HTERT RPE-1 (cell line): ENCODE data around the gene SREBF2.

ENCODE experiments used
- in situ Hi-C: fragments of 300-500 bp; cut with MboI; formaldehyde crosslinking; loops from 4 replicates; pipeline ENCODE4 v1.14.3; 2020; ENCODE audit warnings: low sequenced_read_pairs

Gene SREBF2

DNA sequence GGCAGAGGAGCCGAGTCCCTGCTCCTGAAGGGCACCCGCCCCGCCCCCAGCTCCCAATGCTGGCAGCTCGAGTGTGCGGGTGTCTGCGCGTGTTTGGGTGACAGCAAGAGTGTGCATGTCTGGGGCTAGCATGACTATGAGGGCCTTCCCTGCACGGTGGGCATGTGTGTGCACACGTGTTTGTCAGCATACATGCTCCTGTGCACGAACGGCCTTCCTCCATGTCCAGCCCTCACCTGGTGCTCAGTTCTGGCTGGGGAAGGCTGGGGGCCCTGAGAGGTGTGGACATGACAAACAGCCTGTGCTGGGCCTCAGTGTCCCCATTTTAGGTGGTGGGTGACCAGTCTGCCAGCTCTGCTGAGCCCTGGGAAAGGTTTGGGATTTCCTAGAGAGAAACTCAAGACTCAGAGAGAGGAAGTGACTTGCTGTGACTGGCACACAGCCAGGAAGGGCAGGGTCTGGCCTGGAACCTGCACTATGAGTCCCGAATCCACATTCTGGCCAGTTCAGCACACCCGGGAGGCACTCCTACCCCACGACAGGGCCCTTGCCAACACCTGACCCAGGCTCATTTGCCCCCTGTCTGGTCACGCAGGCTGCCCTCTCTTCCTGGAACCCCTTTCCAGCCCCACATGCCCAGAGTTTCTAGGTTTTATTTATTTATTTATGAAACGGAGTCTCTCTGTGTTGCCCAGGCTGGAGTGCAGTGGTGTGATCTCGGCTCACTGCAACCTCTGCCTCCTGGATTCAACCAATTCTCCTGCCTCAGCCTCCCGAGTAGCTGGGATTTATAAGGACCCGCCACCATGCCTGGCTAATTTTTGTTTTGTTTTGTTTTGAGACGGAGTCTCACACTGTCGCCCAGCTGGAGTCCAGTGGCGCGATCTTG, 85.2 kb downstream of the SREBF2 start:
- in situ Hi-C loops = no loop called here

DNA sequence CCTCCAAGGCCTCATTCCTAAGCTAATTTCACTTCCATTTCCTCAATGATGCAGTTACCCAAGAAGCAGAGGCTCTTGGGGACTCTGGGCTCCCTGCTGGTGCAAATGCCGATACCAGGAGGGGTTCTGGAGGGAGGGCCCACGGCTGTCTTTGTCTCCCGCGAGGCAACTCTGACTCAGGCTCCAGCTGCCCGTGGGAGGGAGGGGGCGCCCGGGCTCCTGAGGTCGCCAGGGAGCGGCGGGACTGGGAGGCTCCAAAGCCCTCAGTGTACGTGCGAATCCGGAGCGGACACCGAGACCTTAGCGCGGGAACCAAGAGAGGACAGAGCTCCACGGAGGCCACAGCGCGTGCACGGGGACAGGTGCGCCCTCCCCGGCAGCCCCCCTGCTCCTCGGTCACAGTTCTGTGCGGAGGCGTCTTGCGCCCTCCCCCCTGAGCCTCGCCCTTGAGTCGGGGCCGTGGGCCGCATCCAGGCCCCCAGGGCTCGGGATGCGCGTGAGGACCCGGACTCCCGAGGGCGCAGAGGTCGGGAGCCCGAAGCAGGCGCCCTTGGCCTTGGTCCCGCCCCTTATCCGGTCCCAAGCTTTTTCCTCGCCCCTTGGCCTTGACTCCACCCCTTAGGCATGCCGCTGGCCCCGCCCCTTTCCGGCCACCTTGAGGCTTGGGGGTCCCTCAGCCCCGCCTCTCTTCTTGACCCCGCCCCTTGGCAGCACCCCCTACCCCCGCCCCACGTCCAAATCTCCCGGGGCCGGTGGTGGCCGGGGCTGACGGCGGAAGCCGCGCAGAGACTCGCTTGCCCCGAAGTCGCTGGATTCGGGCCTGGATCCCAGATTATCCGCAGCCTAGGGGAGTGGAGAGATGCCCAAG, 86.7 kb downstream of the SREBF2 start:
- in situ Hi-C loops = no loop called here

DNA sequence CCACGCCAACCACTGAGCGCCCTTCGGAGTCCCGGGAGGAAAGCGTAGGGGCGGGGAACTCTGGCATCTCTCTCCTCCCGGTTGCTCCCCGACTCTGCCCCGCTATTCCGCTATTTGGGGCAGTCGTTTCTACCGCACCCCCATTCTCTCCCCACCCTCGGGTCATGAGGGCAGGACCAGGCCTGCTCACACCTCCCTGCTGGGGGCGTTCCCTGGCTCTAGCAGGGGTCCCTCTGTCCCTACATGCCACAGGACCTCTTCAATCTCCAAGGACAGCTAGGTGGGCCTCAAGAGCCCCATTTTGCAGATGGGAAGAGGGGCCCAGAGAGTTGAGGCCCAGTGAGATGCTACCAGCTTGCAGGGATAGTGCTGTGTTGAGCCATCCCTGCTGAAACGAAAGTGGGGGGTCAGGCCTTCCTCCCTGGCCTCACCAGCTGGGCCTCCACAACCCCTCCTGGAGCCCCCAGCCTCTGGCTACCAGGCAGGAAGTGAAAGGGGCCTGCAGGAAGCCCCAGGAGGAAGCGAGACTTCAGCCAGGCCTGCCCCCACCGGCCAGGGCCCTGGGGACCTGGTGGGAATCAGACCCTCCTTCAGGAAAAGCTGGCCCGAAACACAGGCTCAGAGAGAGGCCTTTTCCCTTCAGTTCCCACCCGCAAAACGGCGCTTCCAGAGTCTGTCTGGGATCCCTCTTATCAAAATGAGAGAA, 87.5 kb downstream of the SREBF2 start:
- in situ Hi-C loops = no loop called here

DNA sequence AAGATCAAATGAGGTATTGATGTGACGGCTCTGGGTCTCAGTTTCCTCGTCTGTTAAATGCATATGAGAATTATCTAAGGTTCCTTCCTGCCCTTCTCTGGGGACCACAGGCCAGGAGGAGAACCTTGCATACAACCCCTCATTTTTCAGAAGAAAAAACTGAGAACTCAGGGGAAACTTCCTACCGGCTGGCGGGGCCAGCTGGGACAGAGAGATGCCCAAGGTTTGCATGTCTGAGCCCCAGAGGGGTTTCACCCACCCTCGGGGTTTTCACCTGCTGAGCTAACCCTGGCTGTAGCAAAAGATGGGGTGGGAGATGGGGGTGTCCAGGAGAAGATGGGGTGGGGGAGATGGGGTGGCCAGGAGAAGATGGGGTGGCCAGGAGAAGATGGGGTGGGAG, 89.4 kb downstream of the SREBF2 start:
- in situ Hi-C loops = no loop called here

DNA sequence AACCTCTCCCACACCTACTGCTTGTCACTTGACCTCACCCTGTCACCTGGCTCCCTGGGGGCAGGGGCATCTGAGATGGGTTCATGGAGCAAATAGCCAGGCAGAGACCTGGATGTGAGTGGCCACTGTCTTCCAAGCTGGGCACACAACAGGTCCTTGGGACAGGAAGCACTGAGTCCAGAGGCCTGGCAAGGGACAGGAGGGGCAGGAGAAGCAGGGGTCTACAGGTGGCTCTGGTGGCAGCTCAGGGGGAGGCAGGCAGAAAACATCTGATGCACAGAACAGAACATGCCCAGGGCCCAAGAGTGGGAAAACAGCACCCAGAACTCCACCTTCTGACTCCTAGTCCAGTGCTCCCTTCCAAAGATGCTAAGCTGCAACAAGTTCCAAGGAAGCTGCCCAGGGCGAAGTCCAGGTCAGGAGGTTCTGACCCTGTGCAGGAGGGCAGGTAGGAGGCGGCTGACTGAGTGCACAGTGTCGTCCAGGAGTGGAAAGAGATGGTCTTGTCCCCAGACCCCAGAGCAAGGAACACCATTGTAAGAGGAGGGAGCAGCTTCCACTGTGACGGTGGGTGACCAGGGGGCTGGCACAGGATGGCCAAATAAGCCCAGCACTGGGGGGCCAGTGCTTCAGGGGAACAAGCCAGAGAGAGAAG, 90.2 kb downstream of the SREBF2 start:
- in situ Hi-C loops = no loop called here

DNA sequence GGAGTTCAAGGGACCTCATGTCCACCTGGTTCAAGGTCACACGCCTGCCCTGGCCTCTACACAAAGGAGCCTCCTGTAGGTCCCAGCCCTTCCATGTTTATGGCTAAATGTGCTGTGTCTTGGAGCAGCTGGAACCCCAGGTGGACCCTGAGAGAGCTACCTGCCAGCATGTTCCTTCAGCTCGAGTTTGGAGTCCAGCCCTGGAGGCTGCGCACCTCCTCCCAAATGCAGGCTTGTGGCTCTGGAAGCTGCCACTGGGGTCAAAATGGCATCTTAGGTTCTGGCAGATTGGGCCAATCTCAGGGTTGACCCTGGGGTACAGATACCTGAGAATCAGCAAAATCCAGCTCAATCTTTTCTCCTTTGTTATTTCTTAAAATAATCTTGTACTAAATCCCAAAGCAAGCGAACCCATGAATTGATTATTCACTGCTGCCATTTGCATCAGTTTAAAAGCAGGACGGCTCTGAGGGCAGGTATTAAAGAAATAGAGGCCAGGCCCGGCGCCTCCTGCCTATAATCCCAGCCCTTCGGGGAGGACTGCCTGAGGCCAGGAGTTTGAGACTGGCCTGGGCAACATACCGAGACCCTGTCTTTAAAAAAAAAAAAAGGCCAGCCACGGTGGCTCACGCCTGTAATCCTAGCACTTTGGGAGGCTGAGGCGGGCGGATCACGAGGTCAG, 90.8 kb downstream of the SREBF2 start:
- in situ Hi-C loops = no loop called here

DNA sequence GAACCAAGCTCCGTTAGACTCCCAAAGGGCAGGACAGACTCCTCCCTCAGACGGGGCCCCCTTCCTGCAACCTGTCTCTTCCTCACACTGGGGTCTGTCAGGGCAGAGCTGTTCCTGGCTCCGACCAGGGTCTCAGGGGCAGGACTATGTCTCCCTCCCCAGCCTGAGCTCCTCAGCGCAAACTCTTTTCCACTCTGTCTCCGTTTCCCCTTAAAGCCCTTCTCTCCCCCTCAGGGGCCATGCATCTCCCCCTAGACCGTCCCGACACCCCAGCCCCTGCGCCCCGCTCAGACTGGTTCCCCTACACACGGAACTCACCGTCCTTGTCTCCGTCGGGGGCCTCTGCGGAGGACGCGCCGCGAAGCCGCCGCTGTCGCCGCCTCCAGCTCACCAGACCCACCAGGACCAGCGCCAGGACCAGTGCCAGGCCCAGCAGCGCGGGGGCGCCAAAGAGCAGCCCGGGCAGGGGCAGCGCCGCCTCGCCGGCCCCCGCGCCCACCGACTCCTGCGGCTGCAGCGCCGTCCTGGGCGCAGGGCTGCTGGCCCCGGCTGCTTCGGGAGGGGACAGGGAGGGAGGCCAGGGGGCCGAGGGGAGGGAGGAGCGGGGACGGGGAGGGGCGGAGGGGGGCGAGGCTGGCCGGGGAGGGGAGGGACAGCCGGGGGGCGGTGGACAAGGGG, 93.0 kb downstream of the SREBF2 start:
- in situ Hi-C loops = no loop called here

DNA sequence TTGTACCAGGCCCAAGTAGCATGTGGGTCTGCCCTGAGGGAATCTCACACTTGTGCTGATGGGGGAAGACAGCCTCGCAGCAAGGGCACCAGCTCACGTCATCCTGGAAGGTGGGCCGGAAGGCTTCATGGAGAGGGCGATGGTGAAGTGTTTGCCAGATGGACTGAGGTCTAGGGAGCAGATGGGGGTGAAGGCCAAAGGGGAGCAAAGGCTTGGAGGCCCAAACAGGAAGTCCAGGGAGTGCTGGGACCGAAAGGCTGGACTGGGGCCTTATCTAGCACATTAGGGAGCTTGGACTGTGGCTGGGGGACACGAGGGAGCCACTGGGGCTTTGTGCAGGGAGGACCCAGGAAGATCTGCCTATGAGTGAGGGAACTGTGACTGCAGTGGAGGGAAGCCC, 94.9 kb downstream of the SREBF2 start:
- in situ Hi-C loops = no loop called here

DNA sequence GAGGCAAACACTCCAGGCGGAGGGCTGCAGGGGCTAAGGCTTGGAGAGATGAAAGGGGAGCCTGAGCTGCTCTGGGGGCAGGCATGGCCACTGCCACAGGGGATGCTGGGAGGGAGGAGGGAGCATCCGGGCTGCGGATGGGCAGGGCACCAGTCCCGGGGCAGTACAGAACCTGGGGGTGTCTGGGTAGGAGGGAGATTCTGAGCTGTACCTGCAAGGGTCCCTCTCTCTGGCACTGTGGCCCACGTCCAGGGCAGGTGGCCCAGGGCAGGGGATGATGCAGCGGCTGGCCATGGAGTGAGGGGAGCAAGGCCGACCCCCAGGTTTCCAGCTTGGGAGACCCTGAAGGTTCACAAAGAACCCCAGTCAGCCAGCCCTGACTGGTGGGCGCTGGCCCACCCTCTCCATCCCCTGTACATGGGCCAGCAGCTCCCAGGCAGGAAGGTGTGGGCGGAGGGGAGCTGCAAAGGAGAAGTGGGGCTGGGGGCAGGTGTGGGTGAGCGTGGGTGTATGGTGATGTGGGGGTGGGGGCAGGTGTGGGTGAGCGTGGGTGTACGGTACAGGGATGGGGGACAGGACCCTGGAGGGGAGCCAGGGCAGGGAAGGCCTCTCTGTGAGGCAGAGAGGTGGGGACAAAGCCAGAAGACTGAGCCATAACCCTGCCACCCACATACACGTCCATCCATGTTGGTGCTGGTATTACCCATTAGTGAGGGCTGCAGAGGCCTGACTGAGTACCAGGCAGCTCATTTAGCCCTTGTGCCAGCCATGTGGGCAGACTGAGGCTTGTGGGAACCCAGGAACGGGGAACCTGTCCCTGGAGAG, 95.9 kb downstream of the SREBF2 start:
- in situ Hi-C loops = no loop called here

DNA sequence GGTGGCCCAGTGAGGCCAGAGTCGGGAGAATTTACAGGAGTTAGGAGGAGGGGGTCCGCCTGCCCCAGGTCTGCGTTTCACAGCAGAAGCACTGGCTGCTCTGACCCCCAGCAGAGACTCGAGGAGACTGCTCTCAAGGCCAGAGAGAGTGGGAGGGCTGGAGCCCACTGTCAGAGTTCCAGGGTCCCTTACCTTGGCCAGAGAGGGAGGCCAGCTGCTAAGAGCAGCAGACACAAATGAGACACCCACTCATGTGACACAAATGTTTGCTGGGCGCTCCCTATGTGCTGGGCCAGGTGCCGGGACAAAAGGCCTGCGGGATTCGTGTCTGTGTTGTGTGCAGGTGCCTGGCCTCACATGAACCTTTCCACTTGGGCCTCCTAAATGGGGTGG, 96.5 kb downstream of the SREBF2 start:
- in situ Hi-C loops = no loop called here

DNA sequence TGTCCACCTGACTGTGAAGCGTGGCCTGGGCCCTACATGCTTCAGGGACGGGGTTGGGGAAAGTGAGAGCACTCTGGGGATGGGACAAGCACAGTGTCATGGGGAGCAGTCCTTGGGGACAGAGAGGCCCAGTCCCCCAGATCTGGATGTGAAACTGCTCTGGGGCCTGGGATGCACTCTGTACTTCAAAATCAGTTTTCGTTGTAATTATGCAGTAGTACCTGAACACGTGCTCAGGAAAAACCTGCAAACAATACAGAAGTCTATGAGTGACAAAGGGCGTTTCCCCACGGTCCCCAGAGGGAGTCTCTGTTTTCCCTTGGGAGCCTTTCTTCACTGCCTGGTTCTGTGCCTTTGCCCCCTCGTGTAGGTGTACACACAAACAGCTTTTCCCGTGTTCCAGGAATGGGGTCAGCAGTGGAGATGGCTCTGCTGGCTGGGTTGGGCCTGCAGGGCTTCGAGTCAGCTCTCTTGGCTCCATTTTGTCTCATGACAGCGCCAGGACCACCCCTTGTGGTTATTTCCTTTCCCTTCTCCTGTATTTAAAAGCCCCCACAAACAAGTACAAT, 98.9 kb downstream of the SREBF2 start:
- in situ Hi-C loops = no loop called here

DNA sequence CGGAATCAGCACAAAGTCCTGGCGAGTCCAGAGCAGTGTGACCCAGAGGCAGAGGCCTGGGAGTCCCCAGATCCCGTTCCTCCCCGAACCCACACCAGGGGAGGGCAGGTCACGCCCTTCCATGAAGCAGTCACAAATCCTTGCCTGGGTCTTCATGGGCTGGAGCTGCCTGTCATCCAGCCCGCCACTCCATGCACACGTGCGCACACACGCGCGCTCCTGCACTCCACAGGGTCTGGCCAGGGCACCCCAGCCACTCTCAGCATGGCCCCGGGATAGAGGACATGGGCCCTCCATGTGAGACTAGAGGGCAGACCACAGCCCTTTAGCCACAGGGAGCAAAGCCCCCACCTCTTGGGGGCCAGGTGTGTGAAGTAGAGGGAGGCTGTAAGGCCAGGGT, 99.4 kb downstream of the SREBF2 start:
- in situ Hi-C loops = no loop called here

DNA sequence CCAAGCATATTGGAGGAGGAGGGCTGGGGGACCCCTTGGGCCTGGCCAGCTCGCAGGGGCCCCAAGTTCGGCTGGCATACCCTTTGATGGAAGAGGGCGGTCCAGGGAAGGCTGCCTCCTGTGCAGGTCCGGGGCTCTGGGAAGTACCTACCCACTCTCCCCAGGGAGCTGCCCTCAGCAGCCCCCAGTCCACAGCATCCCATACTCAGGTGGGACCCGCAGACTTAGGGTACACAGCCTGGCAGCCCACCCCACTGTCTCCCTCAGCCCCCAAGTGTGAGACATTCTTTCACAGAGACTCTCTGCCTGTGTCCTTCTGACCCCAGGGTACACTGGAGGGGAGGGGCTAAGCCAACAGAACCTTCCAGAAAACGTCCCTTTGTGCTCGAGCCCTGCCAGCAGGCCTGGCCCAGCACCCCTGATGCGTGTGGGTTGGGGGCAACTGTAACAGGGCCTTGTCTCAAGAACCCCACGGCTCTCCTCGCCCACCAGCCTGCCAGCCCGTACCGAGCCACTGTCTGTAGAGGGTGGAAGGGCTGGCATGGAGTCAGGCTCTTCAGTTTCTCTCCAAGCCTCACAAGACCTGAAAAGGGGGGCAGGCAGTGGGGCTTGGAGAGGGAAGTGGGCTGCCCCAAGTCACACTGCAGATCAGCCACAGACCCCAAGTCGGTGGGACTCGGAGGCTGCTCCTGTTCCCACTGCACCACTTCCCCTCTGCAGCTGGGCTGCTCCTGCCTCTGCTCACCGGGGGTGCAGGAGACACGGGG, 100.7 kb downstream of the SREBF2 start:
- in situ Hi-C loops = no loop called here

DNA sequence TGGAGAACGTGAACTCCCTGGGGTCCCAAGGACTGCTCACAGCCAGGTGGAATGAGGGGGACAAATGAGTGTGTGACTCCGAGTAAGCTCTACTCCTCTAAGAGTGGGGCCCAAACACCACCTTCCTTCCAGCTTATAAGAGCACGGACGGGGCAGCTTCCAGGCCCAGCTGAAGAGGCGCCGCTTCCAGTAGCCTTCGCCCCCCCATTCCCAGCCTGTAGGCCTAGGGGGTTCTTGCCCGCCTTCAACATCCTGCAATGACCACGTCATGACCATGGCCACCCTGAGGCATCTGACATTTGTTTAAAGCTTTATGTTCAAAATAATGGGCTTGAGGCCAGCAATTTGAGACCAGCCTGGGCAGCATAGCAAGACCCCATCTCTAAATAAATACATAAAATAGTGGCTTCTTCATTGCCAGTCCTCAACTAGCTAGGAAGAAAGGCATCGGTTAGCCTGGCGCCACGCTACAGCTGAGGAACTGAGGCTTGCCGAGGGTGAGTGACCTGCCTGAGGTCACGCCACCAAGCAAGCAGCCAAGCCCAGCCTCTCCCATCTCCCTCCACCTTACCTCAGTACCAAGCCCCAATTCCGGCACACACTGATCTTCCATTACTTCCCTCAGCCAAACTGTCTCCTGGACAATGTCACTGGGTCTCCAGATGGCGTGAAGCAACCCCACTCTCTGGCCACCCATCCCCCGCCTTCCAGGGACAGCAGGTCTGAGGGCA, 101.5 kb downstream of the SREBF2 start:
- in situ Hi-C loops = no loop called here

DNA sequence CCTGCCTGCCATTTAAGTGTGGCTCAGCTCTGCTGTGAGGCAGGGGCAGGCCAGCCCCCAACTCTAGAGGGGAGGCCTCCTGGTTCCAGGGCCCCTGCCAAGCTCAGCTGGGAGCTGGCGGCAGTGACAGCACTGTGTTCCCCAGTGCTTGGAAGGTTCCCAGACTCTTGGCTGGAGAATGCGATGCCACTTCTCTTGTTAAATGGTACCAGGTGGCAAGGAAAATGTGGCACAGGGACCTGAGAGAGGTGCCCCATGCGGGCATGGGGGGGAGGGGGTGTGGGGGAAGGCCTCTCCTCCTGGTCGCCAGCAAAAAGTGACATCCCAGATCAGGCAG, 102.1 kb downstream of the SREBF2 start:
- in situ Hi-C loops = no loop called here

DNA sequence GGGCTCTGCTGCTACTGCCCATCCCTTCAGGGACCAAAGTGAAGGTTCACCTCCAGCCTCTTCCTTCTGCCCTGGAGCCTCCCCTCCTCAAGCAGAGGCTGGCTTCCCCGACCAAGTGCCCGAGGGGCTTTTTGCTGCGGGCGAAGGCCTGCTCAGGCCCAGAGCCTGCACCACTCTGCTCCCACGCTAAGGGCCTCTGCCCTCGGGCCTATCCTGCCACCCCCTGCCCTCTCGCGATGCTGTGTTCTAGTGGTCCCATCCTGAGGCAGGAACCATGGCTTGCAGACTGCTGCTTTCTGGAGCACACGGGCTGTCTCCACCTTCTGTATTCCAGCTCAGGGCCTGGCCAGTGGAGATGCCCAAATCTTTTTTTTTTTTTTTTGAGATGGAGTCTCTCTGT, 102.6 kb downstream of the SREBF2 start:
- in situ Hi-C loops = no loop called here

DNA sequence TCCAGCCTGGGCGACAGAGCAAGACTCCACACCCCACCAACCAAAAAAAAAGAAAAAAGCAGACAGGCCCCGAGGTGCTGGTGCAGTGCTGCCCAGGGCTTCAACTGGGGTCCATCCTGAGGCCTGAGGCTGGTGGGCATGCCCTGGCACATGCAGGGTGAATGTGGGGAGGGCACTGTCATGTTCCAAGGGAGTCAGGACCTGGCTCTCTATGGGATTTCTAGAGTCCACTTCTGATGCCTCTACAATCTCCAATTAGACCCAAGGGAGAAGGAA, 103.9 kb downstream of the SREBF2 start:
- in situ Hi-C loops = no loop called here
